Measurements from ENCODE around the gene MT1B. TPM values are rescaled to one million over a fixed set of nuclear protein-coding genes. Genes with fewer than 3 reads are reported as not detected.

Gene MT1B
- total RNA-seq, 4 donors from 2014 or later = not detected

- no peaks in the 10 kb centered on the region for H3K27me3 ChIP-seq
- TF ChIP-seq POLR2A (IDR thresholded peaks at IDR 0.05) (no peak), CTCF (IDR thresholded peaks at IDR 0.05) (no peak)
- H3K9me3 ChIP-seq = peaks cover 0 to 5% (median 0%) of the 10 kb centered on the region in 3 donors
- DNase-seq = no peak
- 86 to 95% methylated on average over 4 of the region's 5 CpGs for WGBS, 2 donors
- intact Hi-C loops (cut with DNase I) = loop anchor here (10.0 kb wide), 1 partner anchor 93 kb away; the partner anchor contains the start of gene MT2A
- peaks cover under 1 to 15% (median 6%) of the 10 kb centered on the region in 3 donors for H3K4me1 ChIP-seq
- no peak overlapping the region for H3K27ac ChIP-seq
- H3K36me3 ChIP-seq = no peaks in the 10 kb centered on the region
- H3K4me3 ChIP-seq = no peak overlapping the region
These were observed 45.9 kb downstream of the MT1B start for GRCh38 chr16:56697456-56698155.

GRCh38 chr16:56700195-56700594 is 48.5 kb downstream of the MT1B start:
- WGBS, 2 donors = 40 to 47% methylated on average over 1 of the region's 1 CpG

GRCh38 chr16:56700631-56701030 is 48.9 kb downstream of the MT1B start:
- no peak for DNase-seq
- Histone ChIP-seq H3K36me3 (no peaks in the 10 kb centered on the region), H3K9me3 (peaks cover 0 to 5% (median 0%) of the 10 kb centered on the region in 3 donors), H3K4me1 (peaks cover 0 to 10% (median 6%) of the 10 kb centered on the region in 3 donors), H3K27me3 (no peaks in the 10 kb centered on the region), H3K4me3 (no peak overlapping the region), H3K27ac (no peak overlapping the region)
- WGBS, 2 donors = 90 to 100% methylated on average over 1 of the region's 1 CpG
- intact Hi-C loops (cut with DNase I) = loop anchor here (10.0 kb wide), 2 partner anchors 116 to 186 kb away; partner anchors contain the start of gene MT3
- no peak for TF ChIP-seq POLR2A (IDR thresholded peaks at IDR 0.05)
- TF ChIP-seq CTCF (IDR thresholded peaks at IDR 0.05) = no peak

More at GRCh38 chr16:56700195-56700594, 48.5 kb downstream of the MT1B start:
- DNase-seq = no peak
- Histone ChIP-seq H3K9me3 (peaks cover 0 to 5% (median 0%) of the 10 kb centered on the region in 3 donors), H3K4me3 (no peak overlapping the region), H3K36me3 (no peaks in the 10 kb centered on the region), H3K27ac (no peak overlapping the region), H3K27me3 (no peaks in the 10 kb centered on the region), H3K4me1 (peaks cover 0 to 10% (median 6%) of the 10 kb centered on the region in 3 donors)
- TF ChIP-seq CTCF (IDR thresholded peaks at IDR 0.05) (no peak), POLR2A (IDR thresholded peaks at IDR 0.05) (no peak)
- intact Hi-C loops (cut with DNase I) = loop anchor here (10.0 kb wide), 2 partner anchors 115 to 185 kb away; partner anchors contain the start of gene MT3

GRCh38 chr16:56701534-56701933 is 49.8 kb downstream of the MT1B start:
- peak overlapping the region in 1 of 4 donors; percentile 30 for H3K27ac ChIP-seq
- no peak for DNase-seq
- H3K9me3 ChIP-seq = peaks cover 0 to 5% (median 0%) of the 10 kb centered on the region in 3 donors
- intact Hi-C loops (cut with DNase I) = loop anchor here (10.0 kb wide), 2 partner anchors 117 to 187 kb away; partner anchors contain the start of gene MT3
- WGBS, 2 donors = 82 to 86% methylated on average over 7 of the region's 7 CpGs
- H3K27me3 ChIP-seq = no peaks in the 10 kb centered on the region
- no peak for TF ChIP-seq POLR2A (IDR thresholded peaks at IDR 0.05)
- no peak for TF ChIP-seq CTCF (IDR thresholded peaks at IDR 0.05)
- H3K4me3 ChIP-seq = no peak overlapping the region
- no peaks in the 10 kb centered on the region for H3K36me3 ChIP-seq
- H3K4me1 ChIP-seq = peaks cover 0 to 10% (median 6%) of the 10 kb centered on the region in 3 donors

Other genes with a start within 250 kb of the MT1B start
- 100 to 1,000 TPM in 2 of 4 donors, 10 to 100 TPM in 2; 69.9 to 133 (median 111) TPM for gene AMFR, start 226.3 kb upstream of the MT1B start, total RNA-seq
- gene NUDT21, start 200.6 kb upstream of the MT1B start, total RNA-seq = 10 to 100 TPM; 39.4 to 55.5 (median 48.2) TPM
- 10 to 100 TPM; 28.8 to 58.3 (median 32.1) TPM for gene OGFOD1, start 200.3 kb upstream of the MT1B start, total RNA-seq
- gene BBS2, start 131.9 kb upstream of the MT1B start, total RNA-seq = 10 to 100 TPM; 15.2 to 60.8 (median 31.1) TPM
- not detected for gene MT4, start 86.8 kb upstream of the MT1B start, total RNA-seq
- gene MT3, start 62.4 kb upstream of the MT1B start, total RNA-seq = not detected
- 100 to 1,000 TPM in 2 of 4 donors, 10 to 100 TPM in 2; 76.5 to 157 (median 96.2) TPM for gene MT2A, start 43.3 kb upstream of the MT1B start, total RNA-seq
- gene MT1E, start 26.1 kb upstream of the MT1B start, total RNA-seq = 100 to 1,000 TPM in 1 of 4 donors, 10 to 100 TPM in 3; 52.4 to 106 (median 88.7) TPM
- 1 to 10 TPM in 2 of 4 donors, under 1 TPM in 1, not detected in 1; 0.57 to 7.4 (median 4.8) TPM for gene MT1M, start 19.2 kb upstream of the MT1B start, total RNA-seq
- gene MT1A, start 13.2 kb upstream of the MT1B start, total RNA-seq = 10 to 100 TPM in 1 of 4 donors, 1 to 10 TPM in 2, not detected in 1; 3.3 to 34.2 (median 5.3) TPM
- gene MT1F, start 6.1 kb downstream of the MT1B start, total RNA-seq = 1 to 10 TPM in 3 of 4 donors, not detected in 1; 2.8 to 4.2 (median 2.9) TPM
- 10 to 100 TPM in 3 of 4 donors, 1 to 10 TPM in 1; 5.8 to 52.1 (median 16.5) TPM for gene MT1G, start 16.2 kb downstream of the MT1B start, total RNA-seq
- 1 to 10 TPM in 1 of 4 donors, not detected in 3; 5.7 TPM for gene MT1H, start 17.9 kb downstream of the MT1B start, total RNA-seq
- 1,000 to 10,000 TPM in 1 of 4 donors, 100 to 1,000 TPM in 3; 343 to 1,688 (median 688) TPM for gene MT1X, start 30.6 kb downstream of the MT1B start, total RNA-seq
- gene NUP93, start 78.2 kb downstream of the MT1B start, total RNA-seq = 10 to 100 TPM; 38.2 to 46.5 (median 41.2) TPM
- not detected for gene SLC12A3, start 213.3 kb downstream of the MT1B start, total RNA-seq

All from esophagus squamous epithelium (tissue), 5 donors.